SU-DHL-6 (cell line): ENCODE results near the gene MYRFL.

Experiments used
- H2AFZ ChIP-seq: fragments of 200-600 bp; sonication (generic); 2 replicates; pipeline ENCODE4 v1.6.1; 2014; ENCODE audit warnings: low read depth, mild to moderate bottlenecking, moderate library complexity, mixed read lengths, antibody characterized with exemption, low read length; ENCODE audit not compliant: severe bottlenecking
- H3F3A ChIP-seq: fragments of 200-600 bp; shearing (Covaris generic); 2 replicates; pipeline ENCODE4 v1.6.0; 2016; ENCODE audit warnings: antibody characterized with exemption, mild to moderate bottlenecking; ENCODE audit not compliant: insufficient read depth
- H3K27ac ChIP-seq: fragments of 200-600 bp; sonication (generic); 2 replicates; pipeline ENCODE4 v1.5.1; 2016; ENCODE audit warnings: low read depth, mild to moderate bottlenecking, low read length, moderate library complexity, mixed read lengths
- H3K27me3 ChIP-seq: fragments of 200-600 bp; sonication (generic), shearing (Covaris generic); 2 replicates; pipeline ENCODE4 v1.6.0; 2014; ENCODE audit warnings: mild to moderate bottlenecking, low read length
- H3K36me3 ChIP-seq: fragments of 200-600 bp; sonication (generic); 2 replicates; pipeline ENCODE4 v1.6.1; 2014; ENCODE audit warnings: mild to moderate bottlenecking, low read length, mixed read lengths
- H3K4me2 ChIP-seq: fragments of 300-600, 200-600 bp; shearing (Covaris generic), sonication (generic); 2 replicates; pipeline ENCODE4 v1.6.0; 2014; ENCODE audit warnings: low read length, low read depth, mild to moderate bottlenecking; ENCODE audit not compliant: poor library complexity, severe bottlenecking
- H3K4me3 ChIP-seq: fragments of 200-600 bp; sonication (generic); 2 replicates; pipeline ENCODE4 v1.5.1; 2014; ENCODE audit warnings: antibody characterized with exemption, low read length, mild to moderate bottlenecking, mixed read lengths; ENCODE audit not compliant: insufficient read depth, poor library complexity, severe bottlenecking
- H3K79me2 ChIP-seq: fragments of 200-600 bp; sonication (generic); 2 replicates; pipeline ENCODE4 v1.6.1; 2014; ENCODE audit warnings: mild to moderate bottlenecking, low read length, moderate library complexity; ENCODE audit not compliant: insufficient read depth
- H3K9ac ChIP-seq: fragments of 200-600 bp; sonication (generic); 2 replicates; pipeline ENCODE4 v1.7.0; 2014; ENCODE audit warnings: mild to moderate bottlenecking, low read length
- H3K9me2 ChIP-seq: fragments of 200-600 bp; sonication (generic); replicated peaks from 2 replicates; pipeline ENCODE4 v1.6.1; 2014; ENCODE audit warnings: low read length; ENCODE audit not compliant: insufficient read depth
- H3K9me3 ChIP-seq: fragments of 200-600 bp; sonication (generic); 2 replicates; pipeline ENCODE4 v1.6.1; 2014; ENCODE audit warnings: low read length, mixed read lengths; ENCODE audit not compliant: insufficient read depth
- H4K20me1 ChIP-seq: fragments of 200-600 bp; sonication (generic); 2 replicates; pipeline ENCODE4 v1.6.1; 2014; ENCODE audit warnings: low read depth, mild to moderate bottlenecking, antibody characterized with exemption, low read length, moderate library complexity, mixed read lengths
- CTCF ChIP-seq: fragments of 200-600 bp; sonication (generic); IDR thresholded peaks from one replicate; pipeline ENCODE4 v1.5.1; 2017; ENCODE audit warnings: antibody characterized with exemption, mild to moderate bottlenecking, low read length, moderate library complexity; ENCODE audit not compliant: insufficient read depth, poor library complexity, severe bottlenecking
- EZH2phosphoT487 ChIP-seq: fragments of 200-600 bp; sonication (generic), shearing (Covaris generic); conservative IDR thresholded peaks from 2 replicates; pipeline ENCODE4 v1.6.1; 2018; ENCODE audit warnings: mild to moderate bottlenecking, antibody characterized with exemption, low read length, moderate library complexity, mixed read lengths

The MYRFL gene

GRCh38 chr12:69894800-69895383 lies 69.9 kb downstream of the MYRFL start:
- no peak overlapping the region for H3K4me3 ChIP-seq

GRCh38 chr12:69896653-69897381 lies 71.8 kb downstream of the MYRFL start:
- H3F3A ChIP-seq = no peaks in the 10 kb centered on the region
- no peak for TF ChIP-seq CTCF
- TF ChIP-seq EZH2phosphoT487 = no peak
- no peaks in the 10 kb centered on the region for H4K20me1 ChIP-seq
- H3K79me2 ChIP-seq = no peaks in the 10 kb centered on the region
- no peaks in the 10 kb centered on the region for H3K9me3 ChIP-seq
- no peaks in the 10 kb centered on the region for H3K27me3 ChIP-seq
- no peak overlapping the region for H2AFZ ChIP-seq
- no peak overlapping the region for H3K4me3 ChIP-seq
- H3K9ac ChIP-seq = no peak overlapping the region
- no peaks in the 10 kb centered on the region for H3K9me2 ChIP-seq
- no peak overlapping the region for H3K4me2 ChIP-seq
- H3K36me3 ChIP-seq = no peaks in the 10 kb centered on the region
- no peak overlapping the region for H3K27ac ChIP-seq

More at GRCh38 chr12:69894800-69895383, 69.9 kb downstream of the MYRFL start:
- TF ChIP-seq EZH2phosphoT487 (no peak), CTCF (no peak)
- Histone ChIP-seq H3K27me3 (no peaks in the 10 kb centered on the region), H3K9me3 (no peaks in the 10 kb centered on the region), H3K9me2 (no peaks in the 10 kb centered on the region), H3F3A (no peaks in the 10 kb centered on the region), H3K9ac (no peak overlapping the region), H3K27ac (no peak overlapping the region), H3K36me3 (no peaks in the 10 kb centered on the region), H2AFZ (no peak overlapping the region), H3K79me2 (no peaks in the 10 kb centered on the region), H4K20me1 (no peaks in the 10 kb centered on the region), H3K4me2 (no peak overlapping the region)

- Histone ChIP-seq H3K27ac (no peak overlapping the region), H3K36me3 (no peaks in the 10 kb centered on the region), H3K9me2 (no peaks in the 10 kb centered on the region), H3F3A (no peaks in the 10 kb centered on the region; the same call in 1 of the 2 replicates), H3K9ac (no peak overlapping the region), H3K79me2 (no peaks in the 10 kb centered on the region), H2AFZ (no peak overlapping the region), H4K20me1 (no peaks in the 10 kb centered on the region), H3K9me3 (no peaks in the 10 kb centered on the region), H3K4me2 (no peak overlapping the region), H3K4me3 (no peak overlapping the region), H3K27me3 (no peaks in the 10 kb centered on the region)
- no peak for TF ChIP-seq EZH2phosphoT487
- TF ChIP-seq CTCF = no peak
These were observed 72.7 kb downstream of the MYRFL start for GRCh38 chr12:69897744-69898143.
